Liver (tissue), 3 donors: ENCODE data around the gene LMAN2.

Experiments
- EGR1 ChIP-seq, 2 donors: IDR thresholded peaks; 2 replicates each; pipeline ENCODE4 v1.6.1; 2016 to 2018; ENCODE audit warnings: antibody characterized with exemption in 2 of 2, low read depth in 2 of 2
- JUND ChIP-seq, 2 donors: IDR thresholded peaks; 2 replicates each; pipeline ENCODE4 v1.6.1; 2016; ENCODE audit warnings: antibody characterized with exemption in 2 of 2
- RAD21 ChIP-seq, 2 donors: IDR thresholded peaks; 2 replicates each; pipeline ENCODE4 v1.6.1; 2016; ENCODE audit warnings: antibody characterized with exemption in 2 of 2, mild to moderate bottlenecking in 2 of 2
- RXRA ChIP-seq, 2 donors: IDR thresholded peaks; 2 replicates each; pipeline ENCODE4 v1.6.1; 2017 to 2018; ENCODE audit warnings: antibody characterized with exemption in 2 of 2, mild to moderate bottlenecking in 1 of 2
- TAF1 ChIP-seq: conservative IDR thresholded peaks from 2 replicates; pipeline ENCODE4 v1.6.1; 2016; ENCODE audit warnings: antibody characterized with exemption, mild to moderate bottlenecking
- TF ChIP-seq, protein P1 (sequence below): fragments of 150-350 bp; IDR thresholded peaks from 2 replicates; pipeline ENCODE4 v1.5.1; 2017; ENCODE audit warnings: improper control_type of control experiment, low read depth, low read length; ENCODE audit not compliant: missing input control
- TF ChIP-seq, protein P2 (sequence below): IDR thresholded peaks from 2 replicates; pipeline ENCODE4 v1.6.1; 2016; ENCODE audit warnings: antibody characterized with exemption
- TF ChIP-seq, protein P3 (sequence below): IDR thresholded peaks from 2 replicates; pipeline ENCODE4 v1.6.1; 2016; ENCODE audit warnings: antibody characterized with exemption, mild to moderate bottlenecking
- TF ChIP-seq, protein P4 (sequence below): IDR thresholded peaks from 2 replicates; pipeline ENCODE4 v1.6.1; 2016; ENCODE audit warnings: antibody characterized with exemption
- donor health status: healthy.
- donor health status: healthy.

DNA sequence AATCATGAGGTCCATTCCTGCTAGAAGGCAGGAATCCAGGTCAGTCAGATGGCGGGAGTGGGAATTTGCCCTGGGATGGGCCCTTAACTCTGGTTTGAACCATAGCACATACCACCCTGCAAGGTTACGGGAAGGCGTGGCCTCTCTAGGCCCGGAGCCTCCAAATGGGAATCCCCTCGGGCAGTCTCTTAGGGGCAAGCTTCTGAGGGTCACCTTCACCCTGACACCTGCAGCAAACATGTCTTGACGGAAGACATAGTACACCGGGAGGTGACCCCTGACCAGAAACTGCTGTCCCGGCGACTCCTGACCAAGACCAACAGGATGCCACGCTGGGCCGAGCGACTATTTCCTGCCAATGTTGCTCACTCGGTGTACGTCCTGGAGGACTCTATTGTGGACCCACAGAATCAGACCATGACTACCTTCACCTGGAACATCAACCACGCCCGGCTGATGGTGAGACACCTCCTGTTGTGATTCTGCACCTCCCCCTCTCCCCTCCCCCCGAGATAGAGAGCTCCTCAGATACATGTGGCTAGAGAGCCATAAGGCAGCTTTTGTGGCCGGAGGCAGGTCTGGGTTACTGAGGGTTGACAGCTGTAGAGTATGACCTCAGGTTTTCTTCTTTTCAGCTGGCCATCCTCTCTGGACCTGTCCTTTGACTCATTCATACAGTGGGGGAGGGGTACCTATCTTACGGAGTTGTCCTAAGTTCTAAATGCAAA lies 46.9 kb downstream of the LMAN2 start:
- TF ChIP-seq, protein P1, sequence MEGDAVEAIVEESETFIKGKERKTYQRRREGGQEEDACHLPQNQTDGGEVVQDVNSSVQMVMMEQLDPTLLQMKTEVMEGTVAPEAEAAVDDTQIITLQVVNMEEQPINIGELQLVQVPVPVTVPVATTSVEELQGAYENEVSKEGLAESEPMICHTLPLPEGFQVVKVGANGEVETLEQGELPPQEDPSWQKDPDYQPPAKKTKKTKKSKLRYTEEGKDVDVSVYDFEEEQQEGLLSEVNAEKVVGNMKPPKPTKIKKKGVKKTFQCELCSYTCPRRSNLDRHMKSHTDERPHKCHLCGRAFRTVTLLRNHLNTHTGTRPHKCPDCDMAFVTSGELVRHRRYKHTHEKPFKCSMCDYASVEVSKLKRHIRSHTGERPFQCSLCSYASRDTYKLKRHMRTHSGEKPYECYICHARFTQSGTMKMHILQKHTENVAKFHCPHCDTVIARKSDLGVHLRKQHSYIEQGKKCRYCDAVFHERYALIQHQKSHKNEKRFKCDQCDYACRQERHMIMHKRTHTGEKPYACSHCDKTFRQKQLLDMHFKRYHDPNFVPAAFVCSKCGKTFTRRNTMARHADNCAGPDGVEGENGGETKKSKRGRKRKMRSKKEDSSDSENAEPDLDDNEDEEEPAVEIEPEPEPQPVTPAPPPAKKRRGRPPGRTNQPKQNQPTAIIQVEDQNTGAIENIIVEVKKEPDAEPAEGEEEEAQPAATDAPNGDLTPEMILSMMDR: no peak
- TF ChIP-seq, protein P2, sequence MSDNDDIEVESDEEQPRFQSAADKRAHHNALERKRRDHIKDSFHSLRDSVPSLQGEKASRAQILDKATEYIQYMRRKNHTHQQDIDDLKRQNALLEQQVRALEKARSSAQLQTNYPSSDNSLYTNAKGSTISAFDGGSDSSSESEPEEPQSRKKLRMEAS: no peak
- TF ChIP-seq RXRA (IDR thresholded peaks at IDR 0.05) (peak in 1 of 2 donors; percentile 29), JUND (IDR thresholded peaks at IDR 0.05) (no peak), EGR1 (IDR thresholded peaks at IDR 0.05; ENCODE audit: low read depth in 2 of 2) (no peak), TAF1 (no peak), RAD21 (IDR thresholded peaks at IDR 0.05) (no peak)
- TF ChIP-seq, protein P3, sequence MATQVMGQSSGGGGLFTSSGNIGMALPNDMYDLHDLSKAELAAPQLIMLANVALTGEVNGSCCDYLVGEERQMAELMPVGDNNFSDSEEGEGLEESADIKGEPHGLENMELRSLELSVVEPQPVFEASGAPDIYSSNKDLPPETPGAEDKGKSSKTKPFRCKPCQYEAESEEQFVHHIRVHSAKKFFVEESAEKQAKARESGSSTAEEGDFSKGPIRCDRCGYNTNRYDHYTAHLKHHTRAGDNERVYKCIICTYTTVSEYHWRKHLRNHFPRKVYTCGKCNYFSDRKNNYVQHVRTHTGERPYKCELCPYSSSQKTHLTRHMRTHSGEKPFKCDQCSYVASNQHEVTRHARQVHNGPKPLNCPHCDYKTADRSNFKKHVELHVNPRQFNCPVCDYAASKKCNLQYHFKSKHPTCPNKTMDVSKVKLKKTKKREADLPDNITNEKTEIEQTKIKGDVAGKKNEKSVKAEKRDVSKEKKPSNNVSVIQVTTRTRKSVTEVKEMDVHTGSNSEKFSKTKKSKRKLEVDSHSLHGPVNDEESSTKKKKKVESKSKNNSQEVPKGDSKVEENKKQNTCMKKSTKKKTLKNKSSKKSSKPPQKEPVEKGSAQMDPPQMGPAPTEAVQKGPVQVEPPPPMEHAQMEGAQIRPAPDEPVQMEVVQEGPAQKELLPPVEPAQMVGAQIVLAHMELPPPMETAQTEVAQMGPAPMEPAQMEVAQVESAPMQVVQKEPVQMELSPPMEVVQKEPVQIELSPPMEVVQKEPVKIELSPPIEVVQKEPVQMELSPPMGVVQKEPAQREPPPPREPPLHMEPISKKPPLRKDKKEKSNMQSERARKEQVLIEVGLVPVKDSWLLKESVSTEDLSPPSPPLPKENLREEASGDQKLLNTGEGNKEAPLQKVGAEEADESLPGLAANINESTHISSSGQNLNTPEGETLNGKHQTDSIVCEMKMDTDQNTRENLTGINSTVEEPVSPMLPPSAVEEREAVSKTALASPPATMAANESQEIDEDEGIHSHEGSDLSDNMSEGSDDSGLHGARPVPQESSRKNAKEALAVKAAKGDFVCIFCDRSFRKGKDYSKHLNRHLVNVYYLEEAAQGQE: no peak
- TF ChIP-seq, protein P4, sequence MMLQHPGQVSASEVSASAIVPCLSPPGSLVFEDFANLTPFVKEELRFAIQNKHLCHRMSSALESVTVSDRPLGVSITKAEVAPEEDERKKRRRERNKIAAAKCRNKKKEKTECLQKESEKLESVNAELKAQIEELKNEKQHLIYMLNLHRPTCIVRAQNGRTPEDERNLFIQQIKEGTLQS: no peak
